ENCODE measurements around the gene DEUP1.

The DEUP1 gene

GRCh38 chr11:93324500-93324899, 6.0 kb upstream of the DEUP1 start:
- no peak for DNase-seq (ENCODE audit: low spot score)
- no peak for TF ChIP-seq CTCF (IDR thresholded peaks at IDR 0.05; ENCODE audit: extremely low read depth, missing control alignments)

GRCh38 chr11:93326681-93327080, 3.9 kb upstream of the DEUP1 start:
- DNase-seq (ENCODE audit: low spot score), result no peak
- TF ChIP-seq CTCF (IDR thresholded peaks at IDR 0.05; ENCODE audit: extremely low read depth, missing control alignments), result no peak

- TF ChIP-seq CTCF (IDR thresholded peaks at IDR 0.05; ENCODE audit: extremely low read depth, missing control alignments), result no peak
- DNase-seq (ENCODE audit: low spot score), result no peak
Observed at GRCh38 chr11:93329936-93330445, 551 bp upstream of the DEUP1 start.

DNA sequence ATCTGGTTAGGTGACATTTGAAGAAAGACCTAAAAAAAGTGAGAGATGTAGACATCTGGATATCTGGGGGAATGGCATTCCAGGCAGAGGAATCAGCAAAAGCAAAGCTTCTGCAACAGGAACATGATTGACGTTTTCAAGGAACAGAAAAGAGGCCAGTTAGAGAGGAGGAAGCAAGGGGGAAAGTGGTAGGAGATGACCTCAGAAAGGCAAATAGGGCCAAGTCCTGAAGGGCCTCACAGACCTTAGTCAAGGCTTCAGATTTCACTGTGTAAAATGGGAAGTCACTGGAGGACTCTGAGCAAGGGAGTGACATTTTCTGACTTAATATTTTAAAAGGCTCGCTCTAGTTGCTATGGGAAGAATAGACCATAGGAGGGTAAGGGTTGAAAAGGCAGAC, 9.7 kb downstream of the DEUP1 start:
- no peak for DNase-seq (ENCODE audit: low spot score)
- no peak for TF ChIP-seq CTCF (IDR thresholded peaks at IDR 0.05; ENCODE audit: extremely low read depth, missing control alignments)

- TF ChIP-seq CTCF (IDR thresholded peaks at IDR 0.05; ENCODE audit: extremely low read depth, missing control alignments), result no peak
- no peak for DNase-seq (ENCODE audit: low spot score)
Observed at GRCh38 chr11:93344855-93345333, 14.4 kb downstream of the DEUP1 start.

DNA sequence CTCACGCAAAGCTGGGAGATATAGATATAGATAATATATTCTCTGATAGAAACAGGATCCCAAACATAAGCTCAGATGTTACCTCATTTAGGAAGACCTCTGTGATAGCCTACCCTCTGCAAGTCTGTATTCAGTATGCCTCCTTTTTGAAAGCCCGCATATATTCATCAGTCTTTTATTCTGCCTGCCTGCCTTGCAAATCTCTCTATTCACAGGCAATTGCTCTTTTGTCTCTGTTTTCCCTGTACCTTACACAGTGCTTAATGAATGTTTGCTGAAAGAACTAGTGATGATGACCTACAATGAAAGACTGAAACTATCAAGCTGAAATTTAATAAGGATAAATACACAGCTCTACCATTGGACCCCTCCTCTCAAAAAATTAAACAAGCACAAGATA, 18.4 kb downstream of the DEUP1 start:
- no peak for TF ChIP-seq CTCF (IDR thresholded peaks at IDR 0.05; ENCODE audit: extremely low read depth, missing control alignments)
- no peak for DNase-seq (ENCODE audit: low spot score)

- no peak for TF ChIP-seq CTCF (IDR thresholded peaks at IDR 0.05; ENCODE audit: extremely low read depth, missing control alignments)
- no peak for DNase-seq (ENCODE audit: low spot score)
Observed at GRCh38 chr11:93350835-93351234, 20.3 kb downstream of the DEUP1 start.

All from GM20000 (cell line).